ENCODE measurements around the gene HOPX. TPM values are rescaled to one million over a fixed set of nuclear protein-coding genes. Genes with fewer than 3 reads are reported as not detected.
"Not testable (repeated sequence)": the region's sequence is repeated elsewhere in the genome, so short reads cannot be mapped to it uniquely, and the experiment has no call there.

HOPX gene
- total RNA-seq, 1 experiment from 2014 or later, result not detected

DNA sequence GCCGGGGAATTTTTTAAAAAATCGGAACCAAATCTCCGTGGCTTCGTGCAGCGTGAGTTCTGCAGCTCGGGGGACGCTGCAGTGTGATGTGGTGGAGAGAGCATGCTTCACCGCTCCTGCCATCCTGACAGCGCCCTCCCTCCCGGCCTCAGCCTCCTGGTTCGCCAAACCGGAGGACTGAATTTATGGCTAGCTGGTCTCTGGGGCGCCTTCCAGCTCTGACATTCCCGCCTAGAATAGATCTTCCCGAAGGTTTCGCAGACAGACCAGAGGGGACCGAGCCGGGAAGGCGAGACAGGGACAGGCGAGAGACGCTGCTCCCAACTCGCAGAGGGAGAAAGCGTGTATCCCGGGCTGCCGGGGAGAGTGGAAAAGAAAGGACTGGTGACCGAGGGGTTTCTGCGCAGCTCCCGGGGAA, 25.9 kb downstream of the HOPX start:
- DNase-seq (ENCODE audit: low spot score), result no peak

DNA sequence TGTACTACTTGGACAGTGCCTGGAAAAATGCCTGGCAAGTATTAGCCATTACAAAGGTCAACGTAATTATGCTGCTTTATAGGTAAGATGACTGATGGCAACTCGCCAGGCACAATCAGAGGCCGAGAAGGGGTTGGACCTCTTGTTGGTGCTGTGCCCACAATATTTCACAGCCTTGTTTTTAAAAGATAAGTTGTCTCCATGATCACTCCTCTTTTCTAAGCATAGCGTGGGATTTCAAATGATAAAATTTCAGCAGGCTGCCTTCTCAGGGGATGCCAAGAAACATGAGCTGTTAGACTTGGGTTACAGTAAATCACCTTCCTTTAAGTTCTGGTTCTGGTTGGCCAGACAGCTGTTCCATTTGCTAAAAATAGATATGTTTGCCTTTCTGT, 26.9 kb downstream of the HOPX start:
- DNase-seq (ENCODE audit: low spot score), result no peak

DNA sequence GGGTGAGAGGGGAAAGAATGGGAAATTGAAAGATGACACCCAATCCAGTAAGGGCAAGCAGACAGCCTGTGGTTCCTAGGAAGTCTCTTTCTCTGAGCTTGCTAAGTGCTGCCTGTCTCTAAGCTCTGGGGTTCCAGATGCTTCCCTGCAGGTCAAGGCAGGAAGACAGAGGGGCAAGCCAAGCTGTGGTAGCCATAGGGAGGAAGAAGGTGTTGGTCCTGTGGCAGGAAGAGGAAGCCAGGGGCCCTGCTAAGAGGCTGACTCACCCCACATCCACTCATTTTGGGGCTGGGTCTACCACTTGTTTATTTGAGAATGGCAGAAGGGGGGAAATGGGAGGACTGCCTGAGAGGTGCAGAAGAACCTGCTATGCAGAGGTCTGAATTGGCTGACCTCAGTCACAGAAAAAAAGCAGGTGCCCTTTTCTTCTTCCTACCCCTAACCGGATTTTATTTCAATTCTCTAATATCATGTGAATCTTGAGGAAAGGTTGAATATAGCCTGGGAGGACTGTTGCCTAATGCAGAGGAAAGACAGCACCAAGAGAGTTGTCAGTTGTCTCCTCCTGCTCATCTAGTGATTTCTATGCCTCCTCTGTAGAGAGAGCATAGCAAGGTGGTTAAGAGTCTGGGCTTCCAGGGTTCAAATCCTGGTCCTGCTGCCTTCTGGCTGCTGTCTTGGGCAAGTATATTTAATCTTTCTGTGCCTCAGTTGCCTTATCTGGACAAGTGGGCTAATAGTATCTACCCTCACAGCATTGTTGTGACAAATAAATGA, 27.4 kb downstream of the HOPX start:
- no peak for DNase-seq (ENCODE audit: low spot score)

DNA sequence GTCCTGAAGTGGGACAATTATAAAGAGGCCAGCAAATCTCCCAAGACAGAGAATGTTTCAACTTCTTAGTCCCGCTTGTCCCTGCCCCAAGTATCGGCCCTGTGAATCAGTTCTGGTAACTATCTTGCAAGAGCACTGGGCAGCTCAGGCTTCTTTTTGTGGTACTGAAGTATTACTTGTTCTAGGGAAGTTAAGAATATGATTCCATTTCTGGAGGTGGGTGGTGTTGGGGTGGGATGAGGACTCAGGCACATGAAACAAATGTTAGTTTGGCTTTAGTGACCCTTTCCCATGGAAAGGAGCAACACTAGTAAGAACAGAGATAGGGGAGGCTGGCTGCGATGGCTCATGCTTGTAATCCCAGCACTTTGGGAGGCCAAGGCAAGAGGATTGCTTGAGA, 28.9 kb downstream of the HOPX start:
- DNase-seq (ENCODE audit: low spot score), result no peak

DNA sequence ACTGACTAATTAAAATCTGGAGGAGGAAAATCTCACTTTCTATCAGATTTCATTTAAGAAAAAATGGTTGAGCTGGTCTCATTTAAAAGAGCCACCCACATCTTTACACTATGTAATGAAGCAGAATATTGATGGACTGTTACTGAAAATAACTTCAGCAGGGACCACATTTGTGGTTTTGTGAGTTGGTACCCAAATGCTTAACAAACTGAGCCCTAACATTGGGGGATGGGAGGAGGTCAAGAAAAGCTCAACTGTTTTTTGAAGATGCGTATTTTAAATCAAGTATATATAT, 30.1 kb downstream of the HOPX start:
- DNase-seq (ENCODE audit: low spot score), result no peak

DNA sequence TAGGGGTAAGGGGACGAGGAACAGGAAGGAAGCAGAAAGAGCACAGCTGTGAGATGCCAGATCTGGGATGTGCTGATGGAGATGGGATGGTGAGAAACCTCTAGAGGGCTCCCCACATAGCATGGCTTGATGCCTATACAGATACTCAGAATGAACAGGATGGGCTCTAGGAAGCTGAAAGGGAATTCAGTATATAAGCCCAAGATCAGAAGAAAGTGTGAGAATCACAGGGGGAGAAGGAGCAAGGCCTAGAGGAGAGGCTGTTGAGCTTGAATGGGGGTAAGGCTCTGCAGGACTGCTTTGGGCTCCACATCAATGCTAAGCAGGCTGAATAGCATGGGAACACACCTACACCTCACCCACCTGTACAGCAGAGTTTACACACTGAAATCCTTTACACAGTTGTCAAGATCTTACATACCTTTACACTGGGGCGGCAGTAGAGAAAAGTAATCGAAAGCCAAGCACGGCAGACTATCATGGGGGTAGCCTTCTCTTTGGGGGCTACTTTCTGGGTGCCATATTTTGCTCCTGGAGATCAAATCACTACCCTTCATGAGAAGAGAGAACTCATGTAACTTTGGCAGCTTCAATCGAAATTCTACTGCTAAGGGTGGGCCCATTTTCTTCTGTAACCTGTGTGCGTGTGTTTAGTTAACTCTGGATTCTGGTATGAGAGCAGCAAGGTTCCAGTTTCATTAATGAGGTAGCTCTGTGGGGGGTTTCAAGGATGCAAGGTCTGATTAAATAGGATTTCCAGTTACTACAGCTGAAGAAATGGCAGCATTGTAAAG, 30.6 kb downstream of the HOPX start:
- no peak for DNase-seq (ENCODE audit: low spot score)

DNA sequence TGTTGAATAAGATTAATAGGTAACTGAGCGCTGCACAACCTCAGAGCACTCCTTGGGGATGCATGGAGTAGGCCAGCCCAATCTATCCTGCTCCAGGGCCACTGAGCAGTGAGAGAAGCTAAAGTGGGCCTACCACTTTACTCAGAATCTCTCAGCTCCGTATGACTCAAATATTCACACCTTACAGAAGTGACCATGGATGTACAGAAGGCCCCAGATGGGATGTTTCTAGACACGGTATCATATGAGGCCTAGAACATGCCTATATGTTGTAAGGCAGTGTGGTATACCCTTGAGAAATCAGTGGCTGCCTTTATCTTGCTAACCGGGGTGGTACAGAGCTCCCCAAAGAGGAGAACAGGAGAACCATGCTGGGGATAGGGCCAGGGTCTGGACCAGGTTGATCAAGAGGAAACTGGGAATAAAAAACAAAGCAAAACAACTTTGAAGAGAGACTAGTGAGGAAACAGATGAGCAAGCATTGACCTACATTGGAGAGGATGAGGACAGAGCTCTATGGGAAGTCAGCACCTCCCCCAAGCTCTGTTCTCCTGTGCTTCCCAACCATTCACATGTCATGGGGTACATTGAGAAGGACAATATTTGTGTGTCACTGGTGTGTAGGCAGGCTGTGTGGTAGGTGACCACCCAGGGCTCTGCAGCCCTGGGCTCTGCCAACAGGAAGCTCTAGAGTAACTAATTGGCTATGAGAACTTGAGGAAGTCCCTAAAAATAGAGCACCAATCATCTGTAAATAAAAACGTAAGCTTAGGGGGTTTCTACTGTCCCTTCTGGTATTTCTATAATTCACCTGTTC, 31.4 kb downstream of the HOPX start:
- no peak for DNase-seq (ENCODE audit: low spot score)

DNA sequence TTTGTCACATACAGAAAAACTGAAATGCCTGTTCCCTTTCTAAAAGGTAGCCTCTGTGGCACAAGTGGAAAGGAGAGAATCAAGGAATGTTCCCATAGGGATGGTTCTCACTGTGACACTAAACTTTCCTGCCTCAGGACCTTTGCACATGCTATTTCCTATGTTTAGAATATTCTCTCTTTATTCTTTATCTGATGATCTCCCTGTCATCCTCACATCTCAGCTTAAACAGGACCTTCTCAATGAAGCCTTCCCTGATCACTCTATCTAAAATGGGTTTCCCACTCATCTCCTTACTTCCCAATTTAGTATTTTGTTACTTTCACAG, 32.3 kb downstream of the HOPX start:
- DNase-seq (ENCODE audit: low spot score), result no peak

DNA sequence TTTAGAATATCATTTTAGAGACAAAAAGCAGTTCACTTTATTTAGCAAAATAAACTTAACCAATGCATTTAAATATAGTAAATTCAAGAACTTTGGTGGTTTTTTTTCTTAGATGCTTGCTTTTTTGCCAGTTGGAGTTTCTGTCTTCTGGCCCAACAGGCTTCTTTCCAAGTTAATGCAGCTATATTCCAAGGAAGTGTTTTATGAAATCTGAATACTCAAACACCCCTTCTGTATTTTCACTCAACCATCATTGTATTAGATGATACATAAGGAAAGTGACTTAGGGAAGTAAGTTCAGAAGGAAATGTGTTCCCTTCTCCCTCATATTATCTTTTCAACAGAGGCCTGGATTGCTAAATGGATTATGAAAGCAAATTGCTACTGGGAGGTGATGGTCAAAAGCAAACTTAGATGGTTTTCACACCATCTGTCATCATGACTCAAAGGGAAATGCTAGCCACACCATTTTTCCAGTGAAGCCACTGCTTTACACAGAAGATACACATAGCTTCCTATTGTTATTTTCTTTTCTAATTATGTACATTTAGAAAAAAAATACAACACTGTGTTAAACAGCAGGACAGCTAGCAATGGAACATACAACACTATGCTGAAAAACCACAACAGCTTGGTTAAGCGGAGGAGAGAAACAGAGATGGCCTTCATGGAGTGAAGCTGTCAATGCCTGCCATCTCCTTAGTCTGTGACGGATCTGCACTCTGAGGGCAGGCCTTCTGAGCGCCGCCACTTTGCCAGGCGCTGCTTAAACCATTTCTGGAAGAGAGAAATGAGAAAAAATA, 32.9 kb downstream of the HOPX start:
- no peak for DNase-seq (ENCODE audit: low spot score)

DNA sequence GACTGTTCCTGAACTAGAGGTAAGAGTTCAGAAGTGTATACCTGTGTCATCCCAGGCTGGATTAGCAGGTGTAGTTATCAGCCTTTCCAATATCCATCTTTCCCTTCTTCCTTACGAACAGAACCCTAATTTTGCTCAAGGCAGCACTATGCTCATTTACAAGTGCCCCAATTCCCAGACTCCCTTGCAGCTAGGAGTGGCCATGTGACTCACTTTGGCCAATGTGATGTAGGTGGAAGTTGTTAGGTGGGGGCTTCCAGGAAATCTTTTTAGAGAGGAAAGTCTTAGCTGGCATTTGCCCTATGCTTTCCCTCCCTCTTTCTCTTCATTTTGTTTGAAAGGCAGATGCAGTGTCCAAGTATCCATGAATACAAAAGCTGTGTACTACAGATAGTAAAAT, 34.8 kb downstream of the HOPX start:
- DNase-seq (ENCODE audit: low spot score), result no peak

DNA sequence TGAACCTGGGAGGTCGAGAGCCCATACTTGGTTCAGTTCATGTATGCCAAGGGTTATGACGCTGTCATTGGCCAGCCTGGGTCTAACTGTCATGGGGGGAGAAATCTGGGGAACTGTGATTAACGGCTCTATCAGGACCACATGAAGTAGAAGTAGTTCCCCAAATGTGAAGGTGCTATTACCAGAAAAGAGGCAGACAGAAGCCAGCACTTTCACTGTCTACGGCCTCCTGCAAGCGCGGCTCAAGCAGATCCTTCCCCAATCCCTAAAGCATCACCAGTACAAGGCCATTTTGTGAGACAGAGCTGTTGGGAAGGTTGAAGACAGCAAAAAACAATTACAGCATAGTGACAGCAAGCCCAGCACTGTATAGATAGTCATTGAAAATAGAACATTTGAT, 37.5 kb downstream of the HOPX start:
- DNase-seq (ENCODE audit: low spot score), result no peak

DNA sequence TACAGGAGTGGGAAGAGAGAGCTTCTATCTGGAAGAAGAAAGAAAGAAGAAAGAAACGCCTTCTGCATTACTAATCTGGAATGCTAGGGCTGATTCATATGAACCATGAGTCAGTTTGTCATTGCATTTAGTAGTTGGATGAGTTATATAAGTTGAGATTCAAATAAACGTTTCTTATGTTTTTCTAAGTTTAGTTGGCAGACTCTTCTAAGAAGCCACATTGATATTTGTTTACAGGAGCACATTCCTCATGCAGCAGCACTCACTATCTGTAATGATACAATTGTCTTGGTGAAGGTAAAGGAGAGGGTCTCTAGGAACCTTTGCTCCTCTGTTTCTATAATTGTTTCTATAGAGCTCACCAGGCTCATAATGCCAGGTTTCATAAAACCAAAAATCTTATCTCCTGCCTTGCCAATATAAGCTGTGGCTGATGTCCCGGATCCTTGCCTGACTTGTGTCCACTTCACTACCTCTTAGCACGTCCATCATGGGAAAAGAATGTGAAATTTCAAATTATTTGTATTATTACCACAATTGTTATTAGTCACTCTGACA, 39.5 kb downstream of the HOPX start:
- peak; percentile 89 for DNase-seq (ENCODE audit: low spot score)

DNA sequence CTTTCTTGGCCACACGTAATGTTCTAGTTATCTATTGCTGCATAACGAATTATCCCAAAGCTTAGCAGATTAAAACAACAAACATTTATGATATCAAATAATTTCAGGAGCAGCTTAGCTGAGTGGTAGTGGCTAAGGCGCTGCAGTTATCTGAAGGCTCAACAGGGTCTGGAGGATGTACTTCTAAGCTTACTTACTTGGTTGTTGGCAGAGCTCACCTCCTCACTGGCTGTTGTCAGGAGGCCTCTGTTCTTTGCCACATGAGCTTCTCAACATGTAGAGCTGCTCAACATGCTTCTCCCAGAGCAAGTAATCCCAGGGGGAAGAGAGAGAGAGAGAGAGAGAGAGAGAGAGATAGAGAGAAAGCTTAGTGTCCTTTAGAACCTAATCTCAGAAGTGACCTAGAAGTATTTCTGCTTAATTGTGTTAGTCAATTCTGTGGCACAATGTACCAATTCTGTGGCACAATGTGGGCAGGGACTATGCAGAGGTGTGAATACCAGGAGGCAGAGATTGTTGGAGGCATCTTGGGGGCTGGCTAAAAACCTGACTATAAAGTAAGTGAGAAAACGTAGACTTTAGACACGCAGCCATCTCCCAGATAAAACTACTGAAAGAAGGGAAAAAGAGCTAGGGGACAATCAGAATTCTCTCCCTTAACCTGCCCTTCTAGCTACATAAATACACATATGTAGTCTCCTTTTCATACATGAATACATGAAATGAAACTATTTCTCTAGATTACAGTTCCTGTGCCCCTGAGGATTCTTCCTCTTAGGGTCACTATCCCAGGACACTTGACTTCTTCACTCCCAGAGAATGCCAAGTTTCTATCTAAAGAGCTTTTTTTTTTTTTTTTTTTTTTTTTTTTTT, 40.2 kb downstream of the HOPX start:
- no peak for DNase-seq (ENCODE audit: low spot score)

DNA sequence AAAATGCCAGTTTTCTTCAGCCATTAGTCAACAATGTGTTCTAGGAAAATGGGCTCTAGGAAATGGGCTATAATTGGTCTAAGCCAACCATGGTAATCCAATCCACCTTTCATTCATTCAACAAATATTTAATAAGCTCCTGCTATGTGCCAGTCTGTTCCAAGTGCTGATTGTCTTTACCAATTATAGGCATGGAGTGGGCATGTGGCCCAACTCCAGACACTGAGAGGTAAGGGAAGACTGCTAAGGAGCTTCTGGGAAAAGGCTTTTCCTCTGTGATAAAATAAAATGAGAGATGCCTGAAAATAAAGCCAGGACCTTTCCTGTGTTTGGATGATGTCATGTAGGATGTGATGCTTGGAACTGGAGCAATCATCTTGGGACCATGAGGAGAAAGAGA, 43.3 kb downstream of the HOPX start:
- DNase-seq (ENCODE audit: low spot score), result peak; percentile 31

DNA sequence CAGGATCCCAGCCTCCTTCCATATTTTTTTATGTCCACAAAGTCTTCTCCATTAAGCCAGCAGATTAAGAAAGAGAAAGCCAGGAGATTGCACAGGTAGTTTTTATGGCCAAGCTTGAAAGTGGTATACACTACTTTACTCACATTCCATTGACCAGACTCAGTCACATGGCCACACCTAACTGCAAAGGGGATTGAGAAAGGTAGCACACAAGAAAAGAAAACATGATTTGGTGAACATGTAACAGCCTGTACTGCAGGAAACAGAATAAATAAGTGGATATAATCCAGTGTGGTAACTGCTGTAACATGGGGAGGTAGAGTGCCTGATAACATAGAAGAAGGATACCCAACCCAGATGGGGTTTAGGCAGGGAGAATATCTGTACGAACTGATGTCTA, 43.9 kb downstream of the HOPX start:
- no peak for DNase-seq (ENCODE audit: low spot score)

DNA sequence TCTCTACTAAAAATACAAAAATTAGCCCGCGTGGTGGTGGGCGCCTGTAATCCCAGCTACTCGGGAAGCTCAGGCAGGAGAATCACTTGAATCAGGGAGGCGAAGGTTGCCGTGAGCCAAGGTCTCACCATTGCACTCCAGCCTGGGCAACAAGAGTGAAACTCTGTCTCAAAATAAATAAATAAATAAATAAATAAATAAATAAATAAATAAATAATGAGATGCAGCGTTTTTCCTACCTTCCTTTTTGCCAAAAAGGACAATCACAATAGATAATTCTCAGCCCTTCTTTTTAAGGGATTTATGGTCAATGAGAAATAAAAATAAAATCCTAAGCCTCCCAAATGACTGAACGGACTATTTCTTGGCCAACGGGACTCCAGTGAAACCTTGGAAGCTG, 46.1 kb downstream of the HOPX start:
- DNase-seq (ENCODE audit: low spot score), result not testable (repeated sequence)

DNA sequence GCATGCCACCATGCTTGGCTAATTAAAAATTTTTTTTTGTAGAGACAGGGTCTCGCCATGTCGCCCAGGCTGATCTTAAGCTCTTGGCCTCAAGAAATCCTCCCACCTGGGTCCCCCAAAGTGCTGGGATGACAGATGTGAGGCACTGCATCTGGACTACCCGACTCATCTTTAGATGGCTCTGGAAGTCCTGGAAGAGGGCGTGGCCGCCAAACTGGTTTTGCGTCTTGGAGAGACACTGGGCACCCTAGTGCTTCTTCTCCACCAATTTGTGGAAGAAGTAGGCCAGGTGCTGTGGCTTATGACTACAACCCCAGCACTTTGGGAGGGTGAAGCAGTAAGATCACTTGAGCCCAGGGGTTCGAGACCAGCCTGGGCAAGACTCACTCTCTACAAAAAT, 47.6 kb downstream of the HOPX start:
- DNase-seq (ENCODE audit: low spot score), result no peak

DNA sequence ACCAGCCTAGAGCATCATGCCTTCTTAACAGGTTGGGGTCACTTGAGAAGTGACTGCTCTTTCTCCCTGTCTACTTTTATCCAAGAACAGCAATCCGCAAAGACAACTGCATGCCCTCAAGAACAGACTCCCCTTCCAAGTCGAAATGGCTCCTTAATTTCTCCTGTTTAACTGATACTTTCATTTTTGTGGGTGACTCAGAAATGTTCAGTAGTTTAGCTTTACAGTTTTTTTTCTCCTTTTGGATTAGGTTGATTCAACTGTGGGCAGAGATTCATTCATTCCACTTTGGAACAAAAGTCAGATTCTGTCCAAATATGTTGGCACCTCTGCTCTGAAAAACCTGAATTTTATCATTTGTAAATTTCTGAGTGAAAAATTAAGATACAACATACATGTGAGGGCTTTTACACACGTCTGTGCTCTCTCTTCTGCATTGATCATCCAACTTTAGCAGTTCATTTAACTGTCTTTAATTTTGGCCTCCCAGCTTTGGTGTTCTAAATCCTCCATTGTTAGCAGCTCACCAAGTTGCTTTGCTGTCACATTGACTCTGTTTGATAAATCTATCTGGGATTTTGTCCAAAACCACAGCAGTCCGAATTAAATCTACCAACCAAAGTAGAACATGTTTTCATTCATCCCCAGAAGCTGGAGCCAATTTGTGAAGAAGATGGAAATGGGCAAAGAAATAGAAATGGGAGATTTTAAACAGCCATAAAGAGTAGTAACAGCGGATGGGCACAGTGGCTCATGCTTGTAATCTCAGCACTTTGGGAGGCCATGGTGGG, 50.0 kb downstream of the HOPX start:
- peak; percentile 25 for DNase-seq (ENCODE audit: low spot score)

DNA sequence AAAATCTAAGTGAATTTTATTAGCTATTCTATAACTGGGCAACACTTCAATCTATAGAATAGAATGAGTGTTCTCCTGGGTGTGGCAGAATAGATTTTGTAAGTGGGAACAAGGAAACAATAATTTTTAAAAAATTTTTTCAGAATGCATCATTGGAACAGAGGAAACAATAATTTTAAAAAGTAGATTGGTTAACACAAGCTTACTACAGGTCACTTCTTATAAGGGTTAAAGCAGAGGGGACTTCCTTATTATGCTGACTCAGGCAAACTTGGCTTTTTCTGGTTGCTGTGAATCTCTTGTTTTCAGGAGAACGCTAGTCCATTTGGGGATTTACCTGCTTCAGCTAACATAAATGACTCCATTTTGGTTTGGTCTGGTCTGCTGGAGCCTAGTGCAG, 52.5 kb downstream of the HOPX start:
- DNase-seq (ENCODE audit: low spot score), result no peak

DNA sequence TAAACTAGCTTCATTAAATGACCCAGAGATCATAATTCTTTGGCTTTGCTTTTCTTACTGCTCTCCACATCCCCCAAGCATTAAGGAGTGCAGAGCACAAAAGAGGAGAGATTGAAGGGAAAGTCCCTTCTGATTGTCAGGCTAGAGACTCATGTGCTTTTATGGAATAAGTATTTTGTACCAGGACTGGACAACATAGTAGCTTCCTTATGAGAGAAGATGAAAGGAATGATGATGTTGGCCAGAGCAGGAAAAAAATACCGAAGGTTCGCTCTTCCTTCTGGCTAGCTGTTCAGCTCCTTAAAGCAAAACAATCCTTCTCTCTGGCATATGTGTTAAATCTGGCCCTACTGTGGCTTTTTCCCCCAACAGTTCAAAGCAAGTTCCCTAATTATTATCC, 53.1 kb downstream of the HOPX start:
- DNase-seq (ENCODE audit: low spot score), result no peak
